GM23338 (cell line): ENCODE measurements around the gene ROBO3.

ENCODE experiments used
- CREB1 ChIP-seq: fragments of 250-450 bp; sonication (Bioruptor Pico); IDR thresholded peaks from 2 replicates; pipeline ENCODE4 v1.5.0; 2020; ENCODE audit warnings: low read depth, mild to moderate bottlenecking, moderate library complexity
- CTCF ChIP-seq, 2 experiments: fragments of 200-600 bp in 1 of 2; sonication (generic) in 1 of 2; conservative IDR thresholded peaks; 2 replicates each; pipeline versions ENCODE4 v1.5.1 to v1.6.1; 2016 to 2017; ENCODE audit warnings: antibody characterized with exemption in 2 of 2, low read depth in 2 of 2, mild to moderate bottlenecking in 2 of 2, moderate library complexity in 1 of 2
- EZH2 ChIP-seq: fragments of 200-600 bp; sonication (generic); IDR thresholded peaks from one replicate; pipeline ENCODE4 v1.8.0; 2017; ENCODE audit warnings: antibody characterized with exemption, mild to moderate bottlenecking, low read depth; ENCODE audit not compliant: unreplicated experiment
- EZH2phosphoT487 ChIP-seq: fragments of 200-600 bp; sonication (generic); IDR thresholded peaks from one replicate; pipeline ENCODE4 v1.8.1; 2018; ENCODE audit warnings: antibody characterized with exemption; ENCODE audit not compliant: unreplicated experiment
- JUNB ChIP-seq: IDR thresholded peaks from one replicate; pipeline ENCODE4 v1.6.1; 2016; ENCODE audit warnings: antibody characterized with exemption; ENCODE audit not compliant: unreplicated experiment
- NANOG ChIP-seq: IDR thresholded peaks from 2 replicates; pipeline ENCODE4 v1.6.1; 2016; ENCODE audit warnings: antibody characterized with exemption, borderline replicate concordance
- POLR2AphosphoS5 ChIP-seq: IDR thresholded peaks from 2 replicates; pipeline ENCODE4 v1.6.1; 2016; ENCODE audit warnings: antibody characterized with exemption, low read depth
- ZNF114 ChIP-seq: fragments of 250-450 bp; sonication (Bioruptor Pico); IDR thresholded peaks from 2 replicates; pipeline ENCODE4 v1.5.0; 2020; ENCODE audit warnings: mild to moderate bottlenecking, moderate library complexity
- ZNF331 ChIP-seq: fragments of 250-450 bp; sonication (Bioruptor Pico); IDR thresholded peaks from 2 replicates; pipeline ENCODE4 v1.5.0; 2020; ENCODE audit warnings: low read depth, mild to moderate bottlenecking, moderate library complexity
- TF ChIP-seq, protein P1 (sequence below): IDR thresholded peaks from one replicate; pipeline ENCODE4 v1.6.1; 2018; ENCODE audit warnings: antibody characterized with exemption; ENCODE audit not compliant: unreplicated experiment
- TF ChIP-seq, protein P2 (sequence below): IDR thresholded peaks from 2 replicates; pipeline ENCODE4 v1.6.1; 2016; ENCODE audit warnings: antibody characterized with exemption

DNA sequence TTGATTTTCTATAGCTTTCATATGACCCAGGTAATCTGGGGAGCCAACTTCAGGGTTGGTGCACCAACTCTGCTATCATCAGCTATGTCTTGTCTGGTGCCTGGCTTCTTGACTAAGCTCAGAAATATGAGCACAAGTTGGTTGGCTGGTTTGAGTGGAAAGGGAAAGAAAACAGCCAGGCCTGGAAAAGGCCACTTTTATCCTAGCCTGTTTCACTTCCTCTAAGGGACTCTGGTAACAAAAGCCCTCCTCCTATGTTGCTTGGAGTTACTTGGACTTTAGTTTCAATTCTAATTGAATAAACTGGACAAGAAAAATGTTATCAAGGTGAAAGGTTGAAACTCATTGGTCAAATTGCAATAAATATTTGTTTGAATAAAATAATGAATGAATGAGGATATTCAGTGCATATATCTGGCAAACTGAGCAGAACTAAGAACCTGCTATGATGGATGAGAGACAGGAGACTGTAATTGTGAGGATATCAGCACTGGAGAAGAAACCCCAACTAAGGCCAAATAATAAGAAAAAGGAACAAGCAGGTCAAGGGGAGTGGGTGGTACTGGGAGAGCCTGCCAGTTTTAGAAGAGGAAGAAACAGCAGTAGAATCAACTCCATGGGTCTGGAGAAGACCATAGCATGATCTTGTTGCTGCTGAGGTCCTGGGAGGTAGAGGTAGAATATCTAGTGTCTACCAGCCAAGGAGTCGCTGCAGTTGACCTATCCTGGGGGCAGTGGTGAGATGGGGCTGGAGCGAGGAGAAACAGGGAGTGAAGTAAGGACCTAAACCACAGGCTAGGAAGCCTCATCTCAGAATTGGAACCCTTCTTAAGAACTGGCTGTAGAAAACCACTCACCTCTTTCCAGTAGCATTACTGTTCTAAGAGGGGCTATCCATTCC is 24.2 kb downstream of the ROBO3 start:
- no peak for TF ChIP-seq CTCF (conservative IDR thresholded peaks at IDR 0.05; ENCODE audit: low read depth in 2 of 2)
- TF ChIP-seq POLR2AphosphoS5, result no peak
- TF ChIP-seq ZNF331 (CRISPR knock-in tag), result no peak
- TF ChIP-seq NANOG, result no peak
- TF ChIP-seq EZH2, result no peak
- no peak for TF ChIP-seq EZH2phosphoT487
- TF ChIP-seq JUNB, result no peak
- TF ChIP-seq, protein P1, sequence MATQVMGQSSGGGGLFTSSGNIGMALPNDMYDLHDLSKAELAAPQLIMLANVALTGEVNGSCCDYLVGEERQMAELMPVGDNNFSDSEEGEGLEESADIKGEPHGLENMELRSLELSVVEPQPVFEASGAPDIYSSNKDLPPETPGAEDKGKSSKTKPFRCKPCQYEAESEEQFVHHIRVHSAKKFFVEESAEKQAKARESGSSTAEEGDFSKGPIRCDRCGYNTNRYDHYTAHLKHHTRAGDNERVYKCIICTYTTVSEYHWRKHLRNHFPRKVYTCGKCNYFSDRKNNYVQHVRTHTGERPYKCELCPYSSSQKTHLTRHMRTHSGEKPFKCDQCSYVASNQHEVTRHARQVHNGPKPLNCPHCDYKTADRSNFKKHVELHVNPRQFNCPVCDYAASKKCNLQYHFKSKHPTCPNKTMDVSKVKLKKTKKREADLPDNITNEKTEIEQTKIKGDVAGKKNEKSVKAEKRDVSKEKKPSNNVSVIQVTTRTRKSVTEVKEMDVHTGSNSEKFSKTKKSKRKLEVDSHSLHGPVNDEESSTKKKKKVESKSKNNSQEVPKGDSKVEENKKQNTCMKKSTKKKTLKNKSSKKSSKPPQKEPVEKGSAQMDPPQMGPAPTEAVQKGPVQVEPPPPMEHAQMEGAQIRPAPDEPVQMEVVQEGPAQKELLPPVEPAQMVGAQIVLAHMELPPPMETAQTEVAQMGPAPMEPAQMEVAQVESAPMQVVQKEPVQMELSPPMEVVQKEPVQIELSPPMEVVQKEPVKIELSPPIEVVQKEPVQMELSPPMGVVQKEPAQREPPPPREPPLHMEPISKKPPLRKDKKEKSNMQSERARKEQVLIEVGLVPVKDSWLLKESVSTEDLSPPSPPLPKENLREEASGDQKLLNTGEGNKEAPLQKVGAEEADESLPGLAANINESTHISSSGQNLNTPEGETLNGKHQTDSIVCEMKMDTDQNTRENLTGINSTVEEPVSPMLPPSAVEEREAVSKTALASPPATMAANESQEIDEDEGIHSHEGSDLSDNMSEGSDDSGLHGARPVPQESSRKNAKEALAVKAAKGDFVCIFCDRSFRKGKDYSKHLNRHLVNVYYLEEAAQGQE, result no peak
- TF ChIP-seq, protein P2, sequence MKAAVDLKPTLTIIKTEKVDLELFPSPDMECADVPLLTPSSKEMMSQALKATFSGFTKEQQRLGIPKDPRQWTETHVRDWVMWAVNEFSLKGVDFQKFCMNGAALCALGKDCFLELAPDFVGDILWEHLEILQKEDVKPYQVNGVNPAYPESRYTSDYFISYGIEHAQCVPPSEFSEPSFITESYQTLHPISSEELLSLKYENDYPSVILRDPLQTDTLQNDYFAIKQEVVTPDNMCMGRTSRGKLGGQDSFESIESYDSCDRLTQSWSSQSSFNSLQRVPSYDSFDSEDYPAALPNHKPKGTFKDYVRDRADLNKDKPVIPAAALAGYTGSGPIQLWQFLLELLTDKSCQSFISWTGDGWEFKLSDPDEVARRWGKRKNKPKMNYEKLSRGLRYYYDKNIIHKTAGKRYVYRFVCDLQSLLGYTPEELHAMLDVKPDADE, result no peak
- TF ChIP-seq CREB1 (CRISPR knock-in tag), result no peak
- TF ChIP-seq ZNF114 (CRISPR knock-in tag), result no peak
